HG03565 (cell line): ENCODE results near the gene COL4A2.

ENCODE experiments used
- ATAC-seq: cut with Tn5 transposase; IDR thresholded peaks from one replicate; pipeline ENCODE4 v1.9.1; 2021; ENCODE audit warnings: mild to moderate bottlenecking, moderate library complexity; ENCODE audit not compliant: unreplicated experiment

COL4A2 gene

DNA sequence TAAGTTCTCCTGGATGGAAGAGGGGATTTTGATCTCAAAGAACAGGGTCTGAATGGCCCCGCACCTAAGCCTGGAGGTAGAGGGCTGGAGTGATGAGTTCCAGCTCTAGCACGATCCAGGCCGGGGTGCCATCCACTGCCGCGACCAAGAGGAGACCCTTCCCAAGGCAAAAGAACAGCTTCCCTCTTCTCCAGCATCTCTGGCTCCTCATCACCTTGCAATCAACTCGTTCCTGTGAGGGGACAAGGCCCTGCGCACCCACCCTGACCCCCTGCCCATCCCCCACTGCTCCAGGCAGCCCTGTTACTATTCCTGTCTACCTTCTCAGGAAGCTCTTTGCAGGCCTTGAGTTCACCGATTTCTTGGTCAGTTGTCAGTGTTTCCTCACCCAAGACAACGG, 17.9 kb upstream of the COL4A2 start:
- ATAC-seq, result no peak

- no peak for ATAC-seq
Observed at GRCh38 chr13:110289661-110290060, 17.4 kb upstream of the COL4A2 start.

DNA sequence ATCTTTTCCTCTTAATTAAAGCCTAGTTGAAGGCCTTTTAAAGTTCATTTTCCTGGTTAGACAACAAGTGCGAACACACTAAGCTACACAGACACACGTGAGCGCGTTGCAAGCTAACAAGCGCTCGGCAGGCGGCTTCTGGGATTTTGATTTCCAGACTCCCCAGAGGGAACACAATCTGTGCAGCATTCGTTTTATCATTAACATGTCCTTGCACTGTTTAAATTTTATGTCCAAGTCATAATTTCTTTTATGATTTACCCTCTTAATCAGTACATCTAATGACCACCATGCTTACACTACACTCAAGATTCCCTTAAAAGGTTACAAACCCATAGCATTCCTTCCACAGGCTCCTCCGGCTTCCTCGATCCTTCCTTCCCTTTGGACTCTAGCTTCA, 16.9 kb upstream of the COL4A2 start:
- ATAC-seq, result no peak

GRCh38 chr13:110290826-110291225, 16.3 kb upstream of the COL4A2 start:
- no peak for ATAC-seq

- ATAC-seq, result no peak
Observed at GRCh38 chr13:110291286-110291685, 15.8 kb upstream of the COL4A2 start.

DNA sequence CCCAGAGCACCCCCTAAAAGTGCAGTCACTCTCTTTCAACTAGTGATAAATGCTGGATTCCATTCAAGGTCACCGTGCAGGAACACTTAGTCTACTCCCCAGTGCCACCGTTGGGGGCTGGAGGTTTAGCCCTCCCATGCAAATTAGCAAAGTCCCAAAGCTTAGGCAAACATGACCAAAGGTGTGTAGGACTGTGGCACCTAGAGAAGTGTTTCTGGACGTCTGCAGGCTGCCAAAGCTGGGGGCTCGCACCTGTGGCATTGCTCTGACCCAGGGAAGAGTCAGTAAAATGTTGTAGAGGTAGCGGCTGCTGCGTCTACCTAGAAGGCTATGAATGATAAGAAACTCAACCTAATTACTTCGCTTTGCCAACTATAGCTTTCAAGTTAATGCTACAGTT, 14.0 kb upstream of the COL4A2 start:
- no peak for ATAC-seq

DNA sequence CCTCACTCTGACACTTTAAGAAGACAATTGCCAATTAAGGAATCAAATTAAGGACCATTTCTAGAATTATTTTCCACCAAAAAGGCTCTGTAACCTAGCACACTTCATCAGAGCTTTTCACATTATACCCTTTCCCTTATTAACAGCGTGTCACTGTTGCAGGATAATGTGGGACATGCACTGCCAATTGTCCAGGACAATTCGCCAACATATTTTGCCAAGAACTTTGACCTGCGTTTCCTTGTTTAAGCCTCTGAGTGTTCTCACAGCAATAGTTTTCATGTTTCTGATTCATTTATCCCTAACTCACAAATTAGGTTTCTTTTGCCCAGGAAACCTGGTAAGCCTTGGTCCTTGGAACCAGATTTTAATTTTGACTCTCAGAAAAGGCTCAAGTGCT, 13.4 kb upstream of the COL4A2 start:
- no peak for ATAC-seq

DNA sequence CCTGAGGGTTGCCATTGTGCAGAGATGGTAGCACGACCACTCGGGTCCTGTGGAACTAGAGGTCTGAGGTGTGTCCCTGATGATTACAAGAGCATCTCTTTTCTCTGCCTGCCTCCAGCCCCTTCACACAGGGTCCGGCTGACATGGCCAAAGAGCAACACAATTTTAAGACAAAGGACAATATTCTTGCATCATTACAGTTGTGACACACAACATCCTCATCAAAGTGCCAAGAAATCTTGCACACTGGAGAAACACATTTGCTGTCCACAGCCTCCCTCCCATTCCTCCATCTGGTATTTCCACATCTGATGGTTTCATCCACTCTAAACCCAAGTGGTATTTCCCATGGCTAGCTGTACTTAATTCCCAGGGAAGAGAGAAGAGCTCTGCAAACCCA, 12.9 kb upstream of the COL4A2 start:
- ATAC-seq, result no peak

GRCh38 chr13:110294622-110295021, 12.5 kb upstream of the COL4A2 start:
- no peak for ATAC-seq

DNA sequence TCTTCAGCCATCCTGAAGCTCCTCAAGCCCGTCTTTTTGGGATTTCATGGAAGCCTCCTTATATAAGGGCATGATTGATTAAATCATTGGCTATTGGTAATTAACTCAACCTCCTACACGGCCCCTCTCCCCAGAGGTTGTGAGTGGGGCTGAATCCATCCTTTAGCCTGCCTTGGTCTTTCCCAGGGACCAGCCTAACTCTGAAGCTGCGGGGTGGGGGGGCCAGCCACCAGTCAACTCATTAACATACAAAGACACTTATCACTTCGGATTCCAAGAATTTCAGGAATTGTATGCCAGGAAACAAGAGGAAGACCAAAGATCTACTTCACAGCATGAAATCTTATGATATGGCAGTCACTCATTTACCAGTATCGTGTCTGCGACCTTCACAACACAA, 10.1 kb upstream of the COL4A2 start:
- ATAC-seq, result no peak

DNA sequence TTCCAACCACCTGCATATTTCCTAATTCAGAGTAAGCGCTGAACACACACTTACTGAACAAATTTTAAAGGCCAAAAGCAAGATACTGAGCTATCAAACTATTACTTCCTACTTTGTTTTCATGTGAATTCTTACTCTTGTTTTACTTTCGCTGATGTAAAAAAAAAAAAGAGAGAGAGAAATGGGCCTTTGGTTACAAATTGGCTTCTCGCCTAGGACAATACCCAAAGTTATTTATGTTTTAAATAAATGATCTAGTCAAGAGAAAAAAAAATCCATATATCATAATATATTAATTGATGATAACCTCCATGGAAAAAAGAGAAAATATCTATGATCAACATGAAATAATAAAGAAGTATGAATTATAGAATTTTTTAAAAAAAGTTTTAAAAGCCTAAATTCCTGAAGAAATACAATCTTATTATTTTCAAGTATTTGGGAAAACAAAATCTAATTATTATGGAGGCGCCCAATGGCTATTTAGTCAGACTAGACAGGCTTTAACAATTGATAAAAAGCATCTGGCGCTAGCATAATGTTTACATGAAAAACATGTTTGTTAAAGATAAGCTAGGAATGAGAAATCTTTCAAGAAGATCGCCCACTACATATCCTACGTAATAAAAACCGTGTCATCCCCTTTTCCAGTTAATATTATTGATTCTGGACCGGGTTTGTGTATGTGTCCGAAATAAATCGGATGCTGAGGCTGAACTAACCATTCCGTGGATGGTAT, 9.1 kb upstream of the COL4A2 start:
- ATAC-seq, result no peak

- ATAC-seq, result no peak
Observed at GRCh38 chr13:110298505-110299282, 8.4 kb upstream of the COL4A2 start.

GRCh38 chr13:110299283-110299840, 7.7 kb upstream of the COL4A2 start:
- ATAC-seq, result no peak

GRCh38 chr13:110300090-110300815, 6.8 kb upstream of the COL4A2 start:
- no peak for ATAC-seq

GRCh38 chr13:110301083-110301482, 6.0 kb upstream of the COL4A2 start:
- ATAC-seq, result no peak

GRCh38 chr13:110301606-110302553, 5.2 kb upstream of the COL4A2 start:
- ATAC-seq, result no peak

- no peak for ATAC-seq
Observed at GRCh38 chr13:110302997-110303396, 4.1 kb upstream of the COL4A2 start.

GRCh38 chr13:110303644-110304043, 3.4 kb upstream of the COL4A2 start:
- no peak for ATAC-seq

DNA sequence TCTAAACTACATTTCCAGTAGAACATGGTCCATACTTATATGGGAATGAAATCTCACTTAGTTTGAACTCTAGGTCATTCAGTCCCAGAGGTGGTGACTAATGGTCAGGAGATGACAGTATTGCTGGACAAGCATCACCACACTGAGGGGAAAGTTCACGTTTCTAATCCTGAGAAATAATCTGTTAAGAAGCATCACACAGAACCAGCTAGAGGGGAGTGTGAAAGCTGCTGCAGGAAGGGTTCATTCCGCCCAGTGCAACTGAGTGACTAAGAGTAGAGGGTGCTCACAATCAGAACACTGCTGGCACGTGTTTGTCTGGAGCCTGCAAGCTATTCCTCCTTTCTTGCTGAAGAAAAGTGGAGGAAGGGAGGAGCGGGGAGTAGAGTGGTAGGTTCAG, 2.8 kb upstream of the COL4A2 start:
- ATAC-seq, result no peak

DNA sequence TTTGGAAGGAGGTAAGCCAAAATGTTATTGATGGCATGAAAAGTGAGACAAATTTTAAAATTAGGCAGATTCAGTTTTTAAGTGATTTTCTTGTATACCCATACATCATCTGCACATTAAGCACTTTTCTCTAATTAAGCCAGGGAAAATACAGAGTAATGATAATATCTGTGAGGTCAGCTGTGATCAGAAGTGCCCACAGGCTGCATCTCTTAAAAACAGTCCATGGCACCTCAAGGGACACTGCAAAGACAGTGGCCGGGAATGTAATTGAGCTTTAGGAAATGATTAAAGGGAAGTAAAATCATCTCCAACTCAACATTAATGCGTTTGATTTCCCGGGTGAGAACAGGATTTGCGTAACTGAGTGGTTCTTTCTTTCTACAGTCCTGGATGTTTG, 2.1 kb upstream of the COL4A2 start:
- ATAC-seq, result no peak
